HFFc6 (cell line): ENCODE results near the gene C22orf15. TPM values are rescaled to one million over a fixed set of nuclear protein-coding genes. Genes with fewer than 3 reads are reported as not detected.

Experiments used
- DNase-seq: peaks from one replicate; pipeline ENCODE4 v3.0.0-alpha.2; 2018
- H3K27ac Mint-ChIP-seq: 2 replicates; pipeline ENCODE4 v1.8.0; 2020; ENCODE audit warnings: mild to moderate bottlenecking, mixed read lengths
- H3K27me3 Mint-ChIP-seq: 2 replicates; pipeline ENCODE4 v1.8.0; 2021; ENCODE audit warnings: mild to moderate bottlenecking, moderate library complexity, mixed read lengths; ENCODE audit not compliant: insufficient read depth
- H3K36me3 Mint-ChIP-seq: 2 replicates; pipeline ENCODE4 v1.8.0; 2021; ENCODE audit warnings: low read depth, mixed read lengths
- H3K4me1 Mint-ChIP-seq: 2 replicates; pipeline ENCODE4 v1.8.0; 2020; ENCODE audit warnings: low read depth, mixed read lengths
- H3K4me3 Mint-ChIP-seq: 2 replicates; pipeline ENCODE4 v1.8.0; 2020; ENCODE audit warnings: mild to moderate bottlenecking, moderate library complexity, mixed read lengths
- H3K9me3 Mint-ChIP-seq: 2 replicates; pipeline ENCODE4 v1.8.0; 2020; ENCODE audit warnings: mild to moderate bottlenecking, mixed read lengths
- total RNA-seq, 6 experiments: library from RNA; stranded (reverse); fragmentation: NEBNext Ultra II Directional; extraction: Animal tissue kit (Norgen Biotek cat#: 25700); gene quantifications; 2 replicates in 1 of 6; 3 replicates in 5 of 6; pipeline ENCODE4 v1.2.3, GENCODE V29; 2021
- TF ChIP-seq, protein P1 (sequence below): fragments of 200-600 bp; sonication (generic); IDR thresholded peaks from 2 replicates; pipeline ENCODE4 v1.5.0; 2021; ENCODE audit warnings: antibody characterized with exemption, mild to moderate bottlenecking

The C22orf15 gene
- total RNA-seq, 6 experiments from 2014 or later = 0.48 to 4.0 (median 1.1) TPM

GRCh38 chr22:23796461-23796860, 33.7 kb downstream of the C22orf15 start:
- Mint-ChIP-seq H3K9me3 (no peaks in the 10 kb centered on the region), H3K36me3 (peaks cover 39% of the 10 kb centered on the region), H3K27ac (no peak overlapping the region; the same call in 1 of the 2 replicates), H3K27me3 (peaks cover 1% of the 10 kb centered on the region; the same call in 1 of the 2 replicates), H3K4me1 (peaks cover 19% of the 10 kb centered on the region), H3K4me3 (no peak overlapping the region)
- no peak for DNase-seq
- TF ChIP-seq, protein P1, sequence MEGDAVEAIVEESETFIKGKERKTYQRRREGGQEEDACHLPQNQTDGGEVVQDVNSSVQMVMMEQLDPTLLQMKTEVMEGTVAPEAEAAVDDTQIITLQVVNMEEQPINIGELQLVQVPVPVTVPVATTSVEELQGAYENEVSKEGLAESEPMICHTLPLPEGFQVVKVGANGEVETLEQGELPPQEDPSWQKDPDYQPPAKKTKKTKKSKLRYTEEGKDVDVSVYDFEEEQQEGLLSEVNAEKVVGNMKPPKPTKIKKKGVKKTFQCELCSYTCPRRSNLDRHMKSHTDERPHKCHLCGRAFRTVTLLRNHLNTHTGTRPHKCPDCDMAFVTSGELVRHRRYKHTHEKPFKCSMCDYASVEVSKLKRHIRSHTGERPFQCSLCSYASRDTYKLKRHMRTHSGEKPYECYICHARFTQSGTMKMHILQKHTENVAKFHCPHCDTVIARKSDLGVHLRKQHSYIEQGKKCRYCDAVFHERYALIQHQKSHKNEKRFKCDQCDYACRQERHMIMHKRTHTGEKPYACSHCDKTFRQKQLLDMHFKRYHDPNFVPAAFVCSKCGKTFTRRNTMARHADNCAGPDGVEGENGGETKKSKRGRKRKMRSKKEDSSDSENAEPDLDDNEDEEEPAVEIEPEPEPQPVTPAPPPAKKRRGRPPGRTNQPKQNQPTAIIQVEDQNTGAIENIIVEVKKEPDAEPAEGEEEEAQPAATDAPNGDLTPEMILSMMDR = no peak

DNA sequence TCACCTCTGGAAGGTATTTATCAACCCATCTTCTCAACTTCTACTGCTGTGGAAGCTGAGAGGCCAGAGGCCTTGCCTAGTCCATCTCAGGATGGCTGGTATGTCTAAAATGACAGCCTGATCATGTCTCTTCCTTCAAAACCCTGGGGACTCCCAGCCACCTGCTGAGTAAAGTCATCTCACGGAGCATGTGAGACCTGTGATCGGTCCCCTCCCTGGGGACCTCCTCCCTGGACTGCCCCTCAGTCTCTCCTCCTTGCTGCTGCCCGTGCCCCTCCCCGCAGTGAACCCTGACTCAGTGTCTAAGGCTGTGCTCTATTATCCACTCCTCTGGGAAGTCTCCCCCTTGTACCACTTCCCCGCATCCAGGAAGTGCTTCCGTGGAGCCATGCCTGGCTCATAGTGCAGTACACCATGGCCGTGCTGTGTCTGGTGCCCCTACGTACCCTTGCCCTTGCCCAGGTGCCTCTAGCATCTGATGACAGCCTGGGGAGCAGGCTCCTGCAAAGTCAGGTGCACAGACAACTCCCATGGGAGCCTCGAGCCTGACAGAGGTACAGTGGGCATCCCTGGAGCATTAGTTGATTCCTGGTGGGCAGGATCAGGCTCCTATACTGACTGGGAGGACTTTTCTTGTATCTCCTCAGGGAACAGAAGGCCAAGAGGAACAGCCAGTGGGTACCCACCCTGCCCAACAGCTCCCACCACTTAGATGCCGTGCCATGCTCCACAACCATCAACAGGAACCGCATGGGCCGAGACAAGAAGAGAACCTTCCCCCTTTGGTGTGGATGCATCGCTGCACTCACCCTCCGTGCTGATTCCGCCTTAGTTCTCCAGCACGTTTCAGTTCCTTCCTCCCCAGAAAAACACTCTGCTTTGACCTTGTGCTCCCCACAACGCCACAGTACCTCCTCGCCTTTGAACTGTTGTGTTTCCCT, 37.8 kb downstream of the C22orf15 start:
- Mint-ChIP-seq H3K27ac (0 out of 2 replicates have a peak overlapping the region, but pooled peaks have one; percentile 14), H3K9me3 (no peaks in the 10 kb centered on the region)

GRCh38 chr22:23801238-23801821, 38.5 kb downstream of the C22orf15 start:
- Mint-ChIP-seq H3K4me1 (no peaks in the 10 kb centered on the region), H3K27me3 (peaks cover 1% of the 10 kb centered on the region), H3K27ac (peak overlapping the region; percentile 14; the same call in 1 of the 2 replicates), H3K9me3 (no peaks in the 10 kb centered on the region), H3K36me3 (peaks cover 43% of the 10 kb centered on the region), H3K4me3 (no peak overlapping the region)
- TF ChIP-seq, protein P1 = no peak
- no peak for DNase-seq

More for the DNA sequence above, 37.8 kb downstream of the C22orf15 start:
- Mint-ChIP-seq H3K4me1 (no peaks in the 10 kb centered on the region), H3K4me3 (no peak overlapping the region), H3K36me3 (peaks cover 40% of the 10 kb centered on the region), H3K27me3 (peaks cover 1% of the 10 kb centered on the region)
- TF ChIP-seq, protein P1 = no peak
- no peak for DNase-seq

DNA sequence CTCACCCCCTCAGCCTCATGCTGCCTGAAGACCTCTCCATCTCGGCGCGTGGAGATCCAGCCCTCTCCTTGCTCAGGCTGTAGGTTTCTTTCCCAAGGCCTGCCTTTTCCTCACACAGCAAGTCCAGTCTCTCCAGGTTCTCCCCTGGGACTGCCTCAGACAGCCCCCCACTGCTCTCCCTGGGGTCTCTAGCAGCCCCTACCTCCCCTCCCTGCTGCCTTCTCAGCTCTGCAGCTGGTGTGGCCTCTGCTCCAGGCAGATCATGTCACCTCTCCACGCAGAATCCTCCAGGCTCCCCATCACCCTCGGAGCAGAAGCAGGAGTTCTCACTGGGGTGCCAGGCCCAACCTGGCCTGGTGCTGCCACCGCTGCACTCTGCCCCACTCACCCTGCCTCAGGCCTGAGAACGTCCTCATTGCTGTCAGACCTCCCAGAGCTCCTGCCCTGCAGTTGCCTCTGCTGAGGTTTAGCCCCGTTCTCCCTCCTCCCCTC, 39.1 kb downstream of the C22orf15 start:
- no peak overlapping the region for H3K4me3 Mint-ChIP-seq
- no peaks in the 10 kb centered on the region for H3K4me1 Mint-ChIP-seq
- TF ChIP-seq, protein P1 = no peak
- no peaks in the 10 kb centered on the region for H3K9me3 Mint-ChIP-seq
- H3K27me3 Mint-ChIP-seq = peaks cover 1% of the 10 kb centered on the region
- H3K27ac Mint-ChIP-seq = no peak overlapping the region
- peaks cover 42% of the 10 kb centered on the region for H3K36me3 Mint-ChIP-seq
- DNase-seq = no peak

GRCh38 chr22:23803001-23803819, 40.4 kb downstream of the C22orf15 start:
- H3K27me3 Mint-ChIP-seq = peaks cover 1% of the 10 kb centered on the region
- H3K36me3 Mint-ChIP-seq = peaks cover 49% of the 10 kb centered on the region
- no peaks in the 10 kb centered on the region for H3K4me1 Mint-ChIP-seq
- H3K4me3 Mint-ChIP-seq = no peak overlapping the region
- no peak for DNase-seq
- H3K9me3 Mint-ChIP-seq = no peaks in the 10 kb centered on the region
- TF ChIP-seq, protein P1 = no peak
- peak overlapping the region; percentile 44; the same call in 1 of the 2 replicates for H3K27ac Mint-ChIP-seq
